ENCODE results near the gene UBE4A. TPM values are rescaled to one million over a fixed set of nuclear protein-coding genes. Genes with fewer than 3 reads are reported as not detected.

Gene UBE4A
- total and polyA plus RNA-seq, 9 of the 15 experiments (the other 6 are each of a cell fraction or from before 2014, with no cell fraction given): 13.5 to 45.2 (median 26.8) TPM

DNA sequence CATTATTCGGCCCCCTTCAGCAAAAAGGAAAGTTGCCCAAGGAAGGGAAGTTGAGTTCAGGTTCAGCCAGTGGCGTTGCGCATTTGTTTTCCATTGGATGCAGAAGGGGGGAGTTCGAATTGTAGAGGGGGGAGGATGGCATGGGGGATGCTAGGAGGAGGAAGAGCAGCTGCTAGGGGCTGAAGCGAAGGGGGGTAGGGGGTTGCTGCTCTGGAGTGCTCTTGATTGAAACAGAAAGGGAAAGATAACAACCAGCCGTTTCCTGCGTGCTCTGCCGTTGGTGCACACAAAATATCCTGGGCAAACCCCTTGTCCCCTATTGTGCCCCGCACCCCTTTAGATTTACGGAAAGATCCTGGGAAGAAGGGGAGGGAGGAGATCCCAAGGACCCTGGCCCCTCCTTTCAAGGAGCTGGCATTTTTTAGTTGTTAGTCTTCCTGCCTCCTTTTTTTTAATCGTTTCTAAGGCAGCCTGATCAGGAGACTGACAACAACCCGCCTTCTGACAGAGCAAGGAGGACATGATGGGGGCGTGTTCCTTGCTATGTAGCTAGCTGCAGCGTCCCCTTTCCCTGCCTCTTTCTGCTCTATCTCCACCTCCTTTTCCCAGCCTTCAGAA lies 79.0 kb downstream of the UBE4A start:
- CTCF ChIA-PET (ENCODE audit: low intra/inter-chr PET ratio): no interaction called here
- H3K27ac ChIP-seq (ENCODE audit: extremely low read depth, low read depth, low read length): peak overlapping the region; percentile 89
- TF ChIP-seq ZC3H4 (CRISPR knock-in tag; IDR thresholded peaks at IDR 0.05; ENCODE audit: borderline replicate concordance): no peak
- TF ChIP-seq, protein P1, sequence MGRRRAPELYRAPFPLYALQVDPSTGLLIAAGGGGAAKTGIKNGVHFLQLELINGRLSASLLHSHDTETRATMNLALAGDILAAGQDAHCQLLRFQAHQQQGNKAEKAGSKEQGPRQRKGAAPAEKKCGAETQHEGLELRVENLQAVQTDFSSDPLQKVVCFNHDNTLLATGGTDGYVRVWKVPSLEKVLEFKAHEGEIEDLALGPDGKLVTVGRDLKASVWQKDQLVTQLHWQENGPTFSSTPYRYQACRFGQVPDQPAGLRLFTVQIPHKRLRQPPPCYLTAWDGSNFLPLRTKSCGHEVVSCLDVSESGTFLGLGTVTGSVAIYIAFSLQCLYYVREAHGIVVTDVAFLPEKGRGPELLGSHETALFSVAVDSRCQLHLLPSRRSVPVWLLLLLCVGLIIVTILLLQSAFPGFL (CRISPR knock-in tag; IDR thresholded peaks at IDR 0.05): no peak
- TF ChIP-seq MEIS2 (IDR thresholded peaks at IDR 0.05; ENCODE audit: partially characterized antibody): peak; percentile 16
- 0 out of 2 replicates have a peak, but pooled peaks have one; percentile 22 for TF ChIP-seq DPF2 (IDR thresholded peaks at IDR 0.05)
- TF ChIP-seq, protein P2, sequence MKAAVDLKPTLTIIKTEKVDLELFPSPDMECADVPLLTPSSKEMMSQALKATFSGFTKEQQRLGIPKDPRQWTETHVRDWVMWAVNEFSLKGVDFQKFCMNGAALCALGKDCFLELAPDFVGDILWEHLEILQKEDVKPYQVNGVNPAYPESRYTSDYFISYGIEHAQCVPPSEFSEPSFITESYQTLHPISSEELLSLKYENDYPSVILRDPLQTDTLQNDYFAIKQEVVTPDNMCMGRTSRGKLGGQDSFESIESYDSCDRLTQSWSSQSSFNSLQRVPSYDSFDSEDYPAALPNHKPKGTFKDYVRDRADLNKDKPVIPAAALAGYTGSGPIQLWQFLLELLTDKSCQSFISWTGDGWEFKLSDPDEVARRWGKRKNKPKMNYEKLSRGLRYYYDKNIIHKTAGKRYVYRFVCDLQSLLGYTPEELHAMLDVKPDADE (conservative IDR thresholded peaks at IDR 0.05; ENCODE audit: control insufficient read depth, low read depth, low read length): peak; percentile 37; the same call in 1 of the 2 replicates
- TF ChIP-seq PURB (CRISPR knock-in tag; IDR thresholded peaks at IDR 0.05; ENCODE audit: low read depth): no peak
- TF ChIP-seq ZFPM2 (CRISPR knock-in tag; IDR thresholded peaks at IDR 0.05): no peak
- 0 out of 4 replicates have a peak, but pooled peaks of 1 of the 2 experiments have one; percentile 2 for TF ChIP-seq RCOR1 (IDR thresholded peaks at IDR 0.05; ENCODE audit: borderline replicate concordance in 1 of 2, low read depth in 2 of 2, low read length in 2 of 2)
- TF ChIP-seq, protein P3, sequence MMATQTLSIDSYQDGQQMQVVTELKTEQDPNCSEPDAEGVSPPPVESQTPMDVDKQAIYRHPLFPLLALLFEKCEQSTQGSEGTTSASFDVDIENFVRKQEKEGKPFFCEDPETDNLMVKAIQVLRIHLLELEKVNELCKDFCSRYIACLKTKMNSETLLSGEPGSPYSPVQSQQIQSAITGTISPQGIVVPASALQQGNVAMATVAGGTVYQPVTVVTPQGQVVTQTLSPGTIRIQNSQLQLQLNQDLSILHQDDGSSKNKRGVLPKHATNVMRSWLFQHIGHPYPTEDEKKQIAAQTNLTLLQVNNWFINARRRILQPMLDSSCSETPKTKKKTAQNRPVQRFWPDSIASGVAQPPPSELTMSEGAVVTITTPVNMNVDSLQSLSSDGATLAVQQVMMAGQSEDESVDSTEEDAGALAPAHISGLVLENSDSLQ (IDR thresholded peaks at IDR 0.05): peak; percentile 78
- TF ChIP-seq, protein P4, sequence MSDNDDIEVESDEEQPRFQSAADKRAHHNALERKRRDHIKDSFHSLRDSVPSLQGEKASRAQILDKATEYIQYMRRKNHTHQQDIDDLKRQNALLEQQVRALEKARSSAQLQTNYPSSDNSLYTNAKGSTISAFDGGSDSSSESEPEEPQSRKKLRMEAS (CRISPR knock-in tag; IDR thresholded peaks at IDR 0.05): no peak
- TF ChIP-seq, protein P5, sequence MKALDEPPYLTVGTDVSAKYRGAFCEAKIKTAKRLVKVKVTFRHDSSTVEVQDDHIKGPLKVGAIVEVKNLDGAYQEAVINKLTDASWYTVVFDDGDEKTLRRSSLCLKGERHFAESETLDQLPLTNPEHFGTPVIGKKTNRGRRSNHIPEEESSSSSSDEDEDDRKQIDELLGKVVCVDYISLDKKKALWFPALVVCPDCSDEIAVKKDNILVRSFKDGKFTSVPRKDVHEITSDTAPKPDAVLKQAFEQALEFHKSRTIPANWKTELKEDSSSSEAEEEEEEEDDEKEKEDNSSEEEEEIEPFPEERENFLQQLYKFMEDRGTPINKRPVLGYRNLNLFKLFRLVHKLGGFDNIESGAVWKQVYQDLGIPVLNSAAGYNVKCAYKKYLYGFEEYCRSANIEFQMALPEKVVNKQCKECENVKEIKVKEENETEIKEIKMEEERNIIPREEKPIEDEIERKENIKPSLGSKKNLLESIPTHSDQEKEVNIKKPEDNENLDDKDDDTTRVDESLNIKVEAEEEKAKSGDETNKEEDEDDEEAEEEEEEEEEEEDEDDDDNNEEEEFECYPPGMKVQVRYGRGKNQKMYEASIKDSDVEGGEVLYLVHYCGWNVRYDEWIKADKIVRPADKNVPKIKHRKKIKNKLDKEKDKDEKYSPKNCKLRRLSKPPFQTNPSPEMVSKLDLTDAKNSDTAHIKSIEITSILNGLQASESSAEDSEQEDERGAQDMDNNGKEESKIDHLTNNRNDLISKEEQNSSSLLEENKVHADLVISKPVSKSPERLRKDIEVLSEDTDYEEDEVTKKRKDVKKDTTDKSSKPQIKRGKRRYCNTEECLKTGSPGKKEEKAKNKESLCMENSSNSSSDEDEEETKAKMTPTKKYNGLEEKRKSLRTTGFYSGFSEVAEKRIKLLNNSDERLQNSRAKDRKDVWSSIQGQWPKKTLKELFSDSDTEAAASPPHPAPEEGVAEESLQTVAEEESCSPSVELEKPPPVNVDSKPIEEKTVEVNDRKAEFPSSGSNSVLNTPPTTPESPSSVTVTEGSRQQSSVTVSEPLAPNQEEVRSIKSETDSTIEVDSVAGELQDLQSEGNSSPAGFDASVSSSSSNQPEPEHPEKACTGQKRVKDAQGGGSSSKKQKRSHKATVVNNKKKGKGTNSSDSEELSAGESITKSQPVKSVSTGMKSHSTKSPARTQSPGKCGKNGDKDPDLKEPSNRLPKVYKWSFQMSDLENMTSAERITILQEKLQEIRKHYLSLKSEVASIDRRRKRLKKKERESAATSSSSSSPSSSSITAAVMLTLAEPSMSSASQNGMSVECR (CRISPR knock-in tag; IDR thresholded peaks at IDR 0.05): peak; percentile 51; the same call in 1 of the 2 replicates
- peak; percentile 77; the same call in 1 of the 2 replicates for TF ChIP-seq KLF13 (tag; IDR thresholded peaks at IDR 0.05; ENCODE audit: borderline replicate concordance, low read depth)

More for the DNA sequence above, 79.0 kb downstream of the UBE4A start:
- H3K4me1 ChIP-seq (replicated peaks in 1 of 2; ENCODE audit: control insufficient read depth in 2 of 2, insufficient read depth in 2 of 2, low read length in 2 of 2): peaks cover 36 to 41% of the 10 kb centered on the region in 2 experiments
- POLR2A ChIA-PET: interaction anchor here (0.8 to 2.0 kb wide), 5 partner anchors 9 to 65 kb away, joined by 3 to 13 read pairs (median 3); no protein-coding TSS in a partner anchor
- in situ Hi-C loops (cut with MboI): no loop called here
- H3K79me2 ChIP-seq (ENCODE audit: control insufficient read depth, insufficient read depth, low read length): peaks cover 73% of the 10 kb centered on the region
- H3K9me1 ChIP-seq (ENCODE audit: control insufficient read depth, insufficient read depth, low read length): peaks cover 2% of the 10 kb centered on the region
- 2% methylated on average over 12 of the region's 14 CpGs for WGBS (ENCODE audit: insufficient coverage, low coverage, missing lambda C conversion rate)
- peak overlapping the region; percentile 50 to 89; a peak in 3 of 4 replicates for H3K9ac ChIP-seq (ENCODE audit: insufficient read depth in 1 of 2, low read depth in 2 of 2, low read length in 2 of 2)
- H3K9me3 ChIP-seq (replicated peaks; ENCODE audit: control insufficient read depth, insufficient read depth, low read depth, low read length): no peaks in the 10 kb centered on the region
- H3K27me3 ChIP-seq (ENCODE audit: control insufficient read depth in 2 of 2, insufficient read depth in 2 of 2, low read length in 2 of 2): no peaks in the 10 kb centered on the region
- peak; percentile 89 for FAIRE-seq
- no peak overlapping the region for H2AFZ ChIP-seq (ENCODE audit: low read depth, low read length)
- intact Hi-C loops (cut with micrococcal nuclease): no loop called here
- peak overlapping the region; percentile 91 for H3K4me3 ChIP-seq
- DNase-seq (ENCODE audit: extremely low read depth in 1 of 4, low spot score in 3 of 4): peak; percentile 35 to 82 (median 54)
- peaks cover 46% of the 10 kb centered on the region for H3K36me3 ChIP-seq (ENCODE audit: control insufficient read depth, insufficient read depth, low read length)
- H4K20me1 ChIP-seq (replicated peaks; ENCODE audit: control insufficient read depth, insufficient read depth, low read length): peaks cover 52% of the 10 kb centered on the region
- TSS peak; percentile 27 for BruUV-seq (replicated peaks)
- H3K4me2 ChIP-seq (ENCODE audit: insufficient read depth, low read length): peak overlapping the region; percentile 80
- peak; percentile 60 for ATAC-seq

Data from K562 (cell line).